ENCODE results near the gene SEL1L.
A peak's percentile ranks its signal among the peaks of the same experiment; 100 is the strongest.
"Not testable (repeated sequence)": the region's sequence is repeated elsewhere in the genome, so short reads cannot be mapped to it uniquely, and the experiment has no call there.

The SEL1L gene

DNA sequence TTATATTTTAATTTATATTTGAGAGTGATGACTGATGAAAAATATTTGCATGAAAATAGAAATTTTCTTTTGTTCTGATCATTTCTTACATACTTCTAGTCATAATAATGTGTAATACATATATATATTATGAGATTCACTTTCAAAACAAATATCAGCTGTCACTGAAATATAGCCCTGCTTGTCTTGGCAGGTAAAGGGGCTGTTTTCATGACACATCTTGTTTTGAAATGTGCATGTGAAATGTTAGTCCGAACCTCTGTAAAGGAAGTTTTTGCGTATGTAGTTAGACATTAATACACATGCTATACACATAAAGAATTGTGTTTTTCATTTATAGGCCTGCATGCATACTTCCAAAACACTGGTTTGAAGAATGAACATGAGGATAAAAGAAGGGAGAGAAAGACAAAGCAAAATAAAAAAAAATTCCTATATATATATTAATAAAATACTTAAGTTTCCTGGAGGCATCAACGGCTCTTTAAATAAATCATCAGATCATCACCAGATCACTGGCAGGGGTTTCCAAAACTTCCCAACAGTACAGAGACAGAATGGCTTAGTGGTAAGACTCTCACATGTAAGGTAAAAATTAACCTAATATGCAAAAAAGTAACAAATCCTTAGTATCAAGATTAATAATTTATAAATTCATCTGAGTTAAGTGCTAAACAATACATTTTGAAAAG is 60.1 kb downstream of the SEL1L start:
- no peak for DNase-seq

GRCh38 chr14:81472096-81472800 is 61.4 kb downstream of the SEL1L start:
- no peak for DNase-seq

DNA sequence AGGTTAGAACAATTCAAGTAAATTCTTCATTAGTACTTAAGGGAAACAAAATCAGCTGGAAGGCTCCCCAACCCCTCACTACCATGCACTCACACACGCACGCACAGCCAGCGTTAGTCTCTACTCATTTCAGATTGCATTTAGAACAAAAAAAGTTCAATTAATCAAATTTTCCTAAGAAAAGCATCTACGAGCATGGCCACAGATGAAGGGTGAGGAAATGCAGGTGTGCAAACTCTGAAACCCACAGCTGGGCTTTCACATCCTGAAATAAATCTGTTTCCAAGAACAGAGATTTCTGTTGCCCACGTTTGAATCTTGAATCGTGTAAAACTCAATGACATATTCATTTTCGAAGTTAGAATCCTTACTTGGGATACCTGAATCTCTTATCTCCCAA is 62.6 kb downstream of the SEL1L start:
- no peak for DNase-seq

DNA sequence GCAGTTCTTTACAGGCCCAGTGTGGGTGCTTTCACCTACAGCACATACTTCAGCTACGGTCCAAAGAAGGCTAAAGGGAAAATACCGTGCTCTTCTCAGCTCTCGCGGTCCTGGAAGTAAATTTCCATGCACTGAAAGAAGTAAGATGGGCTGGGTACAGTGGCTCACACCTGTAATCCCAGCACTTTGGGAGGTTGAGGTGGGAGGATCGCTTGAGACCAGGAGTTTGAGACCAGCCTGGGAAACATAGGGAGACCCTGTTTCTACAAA is 63.2 kb downstream of the SEL1L start:
- not testable (repeated sequence) for DNase-seq

DNA sequence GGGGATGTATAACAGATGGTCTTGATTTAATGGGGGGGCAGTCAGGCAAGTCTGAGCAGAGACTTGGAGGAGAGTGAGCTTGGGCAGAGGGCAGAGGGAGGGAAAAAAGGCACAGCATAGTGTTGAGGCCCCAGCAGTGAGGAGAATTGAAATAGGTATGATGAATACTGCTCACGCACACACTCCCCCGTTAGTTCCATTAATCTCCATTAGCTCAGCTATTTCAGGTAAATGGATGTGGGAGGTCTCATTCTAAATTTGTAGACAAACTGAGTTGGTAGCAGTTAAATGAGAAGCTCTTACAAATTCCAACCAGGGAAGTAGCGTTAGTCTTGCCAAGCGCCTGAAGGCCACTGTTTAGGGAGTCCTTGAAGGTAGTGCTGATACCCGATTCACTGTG is 66.8 kb downstream of the SEL1L start:
- DNase-seq, result no peak

DNA sequence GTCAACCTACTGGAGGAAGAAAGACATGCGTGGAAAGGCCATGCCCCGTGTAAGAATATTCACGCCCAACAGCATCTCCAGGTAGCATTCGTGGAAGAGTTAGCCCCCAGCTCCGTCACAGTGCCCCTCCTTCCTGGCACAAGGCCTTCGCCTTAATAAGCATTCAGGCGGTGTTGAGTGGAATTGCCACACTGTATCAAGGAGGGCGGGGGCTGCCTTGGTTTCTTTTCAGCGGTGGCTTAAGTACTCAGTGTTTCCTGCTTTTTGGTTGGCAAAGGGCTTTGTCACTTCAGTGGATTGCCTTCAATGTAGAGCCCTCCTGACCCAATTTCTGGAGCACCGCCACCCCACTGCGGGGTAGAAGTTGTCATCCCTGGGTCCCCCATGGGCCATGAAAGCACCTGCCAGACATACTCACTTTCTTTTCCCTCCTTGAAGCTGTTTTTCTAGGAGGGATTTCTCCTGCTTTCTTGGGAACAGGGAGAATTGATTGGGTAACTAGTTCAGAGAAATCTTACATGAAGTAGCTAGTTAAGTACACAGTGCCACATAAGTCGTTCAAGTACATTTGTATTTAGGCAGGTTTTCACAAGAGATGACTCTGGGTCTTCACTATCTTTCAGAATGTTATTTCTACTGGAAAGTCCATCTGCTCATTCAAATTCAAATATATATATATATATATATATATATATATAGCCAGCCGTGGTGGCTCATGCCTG is 68.0 kb downstream of the SEL1L start:
- no peak for DNase-seq

DNA sequence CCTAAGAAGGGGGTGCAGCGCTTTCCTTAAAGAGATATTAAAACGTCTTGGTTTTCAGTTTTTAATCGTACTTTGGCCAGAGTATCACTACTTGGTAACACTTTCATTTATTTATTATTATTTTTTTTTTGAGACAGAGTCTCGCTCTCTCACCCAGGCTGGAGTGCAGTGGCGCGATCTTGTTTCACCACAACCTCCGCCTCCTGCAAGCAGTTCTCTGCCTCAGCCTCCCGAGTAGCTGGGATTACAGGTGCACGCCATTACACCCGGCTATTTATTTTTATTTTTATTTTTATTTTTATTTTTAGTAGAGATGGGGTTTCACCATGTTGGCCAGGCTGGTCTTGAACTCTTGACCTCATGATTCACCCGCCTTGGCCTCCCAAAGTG is 68.7 kb downstream of the SEL1L start:
- not testable (repeated sequence) for DNase-seq

GRCh38 chr14:81464253-81465002 is 69.2 kb downstream of the SEL1L start:
- peak in 1 of 2 donors; percentile 92 for DNase-seq

GRCh38 chr14:81462356-81462755 is 71.3 kb downstream of the SEL1L start:
- DNase-seq, result not testable (repeated sequence)

- DNase-seq, result no peak
Measured at GRCh38 chr14:81459912-81460311, 73.7 kb downstream of the SEL1L start.

DNA sequence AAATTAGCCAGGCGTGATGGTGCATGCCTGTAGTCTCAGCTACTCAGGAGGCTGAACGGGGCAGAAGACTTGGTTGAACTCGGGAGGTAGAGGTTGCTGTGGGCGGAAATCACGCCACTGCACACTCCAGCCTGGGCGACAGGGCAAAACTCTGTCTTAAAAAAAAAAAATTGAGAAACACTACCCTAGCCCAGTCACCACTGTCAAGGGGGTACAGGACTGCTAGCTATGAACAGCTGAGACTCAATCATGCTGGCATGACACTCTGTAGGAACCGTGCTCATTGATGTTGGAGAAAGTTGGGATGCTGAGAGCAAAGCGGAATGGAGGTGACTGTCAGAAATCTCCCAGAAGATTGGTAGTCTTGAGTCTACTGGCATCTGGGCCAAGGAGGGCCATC is 75.3 kb downstream of the SEL1L start:
- DNase-seq, result no peak

- peak in 1 of 2 donors; percentile 61 for DNase-seq
Measured at GRCh38 chr14:81455390-81455789, 78.3 kb downstream of the SEL1L start.

DNA sequence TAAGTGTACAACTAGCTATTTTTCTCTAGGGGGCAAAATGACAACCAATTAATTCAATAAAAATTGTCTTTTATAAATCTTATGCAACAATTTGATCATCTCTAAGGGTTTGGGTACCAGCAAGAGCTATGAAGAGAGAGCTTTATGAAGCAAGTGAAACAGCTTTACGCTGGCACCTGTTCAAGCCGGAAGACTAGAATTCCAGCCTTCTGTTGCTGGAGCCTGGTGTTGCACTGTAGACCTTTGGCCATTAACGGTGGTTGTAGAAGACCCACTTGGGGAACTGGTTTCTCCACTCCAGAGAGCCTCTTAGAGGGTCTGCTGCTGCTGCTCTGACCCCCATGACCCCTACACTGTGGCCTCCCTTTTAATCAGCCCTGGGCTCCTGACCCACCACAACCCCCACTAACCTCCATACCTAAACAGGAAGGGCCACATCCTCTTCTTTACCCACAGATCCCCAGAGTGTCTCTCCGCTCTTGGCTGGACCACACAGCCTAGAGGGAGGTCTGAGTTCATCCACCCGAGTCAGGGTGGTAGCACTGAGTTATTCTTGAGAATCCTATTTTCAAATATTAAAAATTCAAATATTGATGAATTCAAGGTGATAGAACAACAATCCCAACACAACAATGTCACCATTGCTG is 79.0 kb downstream of the SEL1L start:
- no peak for DNase-seq

GRCh38 chr14:81453166-81453766 is 80.4 kb downstream of the SEL1L start:
- peak in 1 of 2 donors; percentile 55 for DNase-seq

DNA sequence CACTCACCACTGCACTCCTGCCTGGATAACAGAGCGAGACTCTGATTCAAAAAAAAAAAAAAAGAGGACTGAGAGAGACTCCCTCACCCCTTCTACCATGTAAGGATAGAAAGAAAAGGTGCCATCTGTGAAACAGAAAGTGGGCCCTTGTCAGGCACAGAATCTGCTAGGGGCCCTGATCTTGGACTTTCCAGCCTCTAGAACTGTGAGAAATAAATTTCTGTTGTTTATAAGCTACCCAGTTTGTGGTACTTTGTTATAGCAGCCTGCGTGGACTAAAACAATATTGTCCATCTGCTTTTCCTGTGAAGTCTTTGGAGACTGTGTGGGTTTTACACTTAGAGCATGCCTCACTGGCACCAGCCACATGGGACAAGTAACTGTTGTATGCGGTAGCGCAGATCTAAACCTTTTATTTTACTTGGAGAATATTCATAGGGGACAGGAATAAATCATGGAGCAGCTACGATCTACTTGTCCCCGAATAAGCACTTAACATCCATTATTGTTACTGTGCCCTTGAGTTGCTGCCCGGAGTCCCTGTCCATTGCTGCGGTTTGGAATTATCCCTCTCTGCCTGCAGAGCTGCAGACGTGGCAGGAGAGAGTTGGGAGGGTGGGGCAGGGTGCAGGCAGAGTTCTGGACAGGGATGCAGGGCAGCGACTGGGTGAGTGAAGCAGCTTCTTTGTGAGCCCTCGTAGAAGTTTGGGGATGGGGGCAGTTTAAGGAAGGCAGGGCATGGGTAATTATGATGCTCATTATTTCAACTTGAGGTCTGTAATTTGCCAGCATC is 81.1 kb downstream of the SEL1L start:
- no peak for DNase-seq

DNA sequence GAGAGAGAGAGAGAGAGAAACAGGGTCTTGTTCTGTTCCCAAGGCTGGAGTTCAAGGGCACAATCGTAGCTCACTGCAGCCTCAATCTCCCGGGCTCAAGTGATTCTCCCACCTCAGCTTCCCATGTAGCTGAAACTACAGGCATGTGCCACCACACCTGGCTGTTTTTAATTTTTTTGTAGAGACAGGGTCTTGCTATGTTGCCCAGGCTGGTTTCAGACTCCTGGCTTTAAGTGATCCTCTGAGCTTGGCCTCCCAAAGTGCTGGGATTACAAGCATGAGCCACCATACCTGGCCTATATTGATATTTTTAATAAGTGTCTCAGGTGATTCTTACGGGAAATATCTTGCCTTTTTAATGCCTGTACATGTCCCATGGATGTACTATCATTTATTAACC is 82.7 kb downstream of the SEL1L start:
- DNase-seq, result no peak

GRCh38 chr14:81450100-81450531 is 83.5 kb downstream of the SEL1L start:
- no peak for DNase-seq

DNA sequence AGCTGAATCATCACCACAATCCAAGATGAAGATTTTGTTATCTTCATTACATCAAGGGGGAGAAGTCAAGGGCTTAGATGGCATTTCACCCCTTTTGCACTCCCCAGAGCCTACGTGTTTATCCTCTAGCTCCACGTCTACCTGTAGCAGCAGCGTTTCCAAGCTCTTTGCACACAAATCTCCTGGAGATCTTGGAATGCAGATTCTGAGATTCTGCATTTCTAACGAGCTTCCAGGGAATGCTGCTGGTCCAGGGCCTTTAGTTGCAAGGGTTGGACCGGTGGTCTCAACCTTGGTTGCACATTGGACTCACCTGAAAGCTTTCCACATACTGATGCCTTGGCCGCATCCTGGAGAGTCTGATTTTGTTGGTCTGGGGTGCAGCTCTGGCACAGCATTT is 84.1 kb downstream of the SEL1L start:
- DNase-seq, result no peak

GRCh38 chr14:81449114-81449513 is 84.5 kb downstream of the SEL1L start:
- DNase-seq, result no peak

DNA sequence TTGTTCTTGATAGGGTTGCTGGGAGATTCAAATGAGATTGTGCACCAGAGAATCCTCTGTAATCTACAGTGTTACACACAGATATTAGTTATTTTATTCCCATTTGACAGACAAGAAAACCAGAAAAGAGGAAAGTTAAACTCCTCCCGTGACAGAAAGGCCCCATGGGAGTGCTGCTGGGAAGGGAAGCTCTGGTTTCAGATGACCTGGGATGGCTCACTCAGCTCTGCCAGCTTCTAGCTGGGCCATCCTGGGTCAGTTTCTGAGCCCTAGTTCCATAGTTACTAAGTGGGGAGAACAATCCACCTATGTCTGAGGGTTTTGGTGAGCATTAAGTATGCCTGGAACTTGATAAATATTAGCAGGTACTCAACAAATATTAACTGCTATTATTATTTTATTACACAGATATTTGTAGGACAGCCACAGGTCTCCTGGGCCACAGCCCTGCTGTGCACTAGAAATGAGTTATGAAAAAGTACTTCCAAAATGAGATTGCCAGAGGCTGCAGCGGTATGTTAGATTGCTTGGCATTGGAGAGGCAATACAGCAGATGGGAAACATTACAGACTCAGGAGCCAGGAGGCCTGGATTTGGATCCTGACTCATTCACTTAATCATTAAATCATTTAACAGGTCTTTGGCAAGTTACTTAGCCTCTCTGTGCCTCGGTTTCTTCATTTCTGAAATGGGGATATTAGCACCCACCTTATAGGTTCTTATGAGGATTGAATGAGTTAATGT is 86.5 kb downstream of the SEL1L start:
- DNase-seq, result no peak

Measured in bone marrow (tissue), 2 donors.